ENCODE measurements around the gene GPM6B. TPM values are rescaled to one million over a fixed set of nuclear protein-coding genes. Genes with fewer than 3 reads are reported as not detected.

GPM6B gene, protein sequence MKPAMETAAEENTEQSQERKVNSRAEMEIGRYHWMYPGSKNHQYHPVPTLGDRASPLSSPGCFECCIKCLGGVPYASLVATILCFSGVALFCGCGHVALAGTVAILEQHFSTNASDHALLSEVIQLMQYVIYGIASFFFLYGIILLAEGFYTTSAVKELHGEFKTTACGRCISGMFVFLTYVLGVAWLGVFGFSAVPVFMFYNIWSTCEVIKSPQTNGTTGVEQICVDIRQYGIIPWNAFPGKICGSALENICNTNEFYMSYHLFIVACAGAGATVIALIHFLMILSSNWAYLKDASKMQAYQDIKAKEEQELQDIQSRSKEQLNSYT
- 5.4 to 7.0 TPM (median 6.2 TPM) in 3 replicates for total RNA-seq

- H3K27ac Mint-ChIP-seq = no peak within 1 kb of the TSS
- DNase-seq (ENCODE audit: low spot score in 2 of 2, unreplicated experiment in 2 of 2) = no peak
- H3K36me3 Mint-ChIP-seq = no peaks in the 10 kb centered on the region
- H3K9me3 Mint-ChIP-seq = peaks cover 41% of the 10 kb centered on the region
- H3K4me1 Mint-ChIP-seq = no peaks in the 10 kb centered on the region
- TF ChIP-seq, protein P1, sequence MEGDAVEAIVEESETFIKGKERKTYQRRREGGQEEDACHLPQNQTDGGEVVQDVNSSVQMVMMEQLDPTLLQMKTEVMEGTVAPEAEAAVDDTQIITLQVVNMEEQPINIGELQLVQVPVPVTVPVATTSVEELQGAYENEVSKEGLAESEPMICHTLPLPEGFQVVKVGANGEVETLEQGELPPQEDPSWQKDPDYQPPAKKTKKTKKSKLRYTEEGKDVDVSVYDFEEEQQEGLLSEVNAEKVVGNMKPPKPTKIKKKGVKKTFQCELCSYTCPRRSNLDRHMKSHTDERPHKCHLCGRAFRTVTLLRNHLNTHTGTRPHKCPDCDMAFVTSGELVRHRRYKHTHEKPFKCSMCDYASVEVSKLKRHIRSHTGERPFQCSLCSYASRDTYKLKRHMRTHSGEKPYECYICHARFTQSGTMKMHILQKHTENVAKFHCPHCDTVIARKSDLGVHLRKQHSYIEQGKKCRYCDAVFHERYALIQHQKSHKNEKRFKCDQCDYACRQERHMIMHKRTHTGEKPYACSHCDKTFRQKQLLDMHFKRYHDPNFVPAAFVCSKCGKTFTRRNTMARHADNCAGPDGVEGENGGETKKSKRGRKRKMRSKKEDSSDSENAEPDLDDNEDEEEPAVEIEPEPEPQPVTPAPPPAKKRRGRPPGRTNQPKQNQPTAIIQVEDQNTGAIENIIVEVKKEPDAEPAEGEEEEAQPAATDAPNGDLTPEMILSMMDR (IDR thresholded peaks at IDR 0.05; ENCODE audit: unreplicated experiment) = no peak
- H3K27me3 Mint-ChIP-seq (ENCODE audit: low read depth) = peaks cover 2% of the 10 kb centered on the region
- H3K4me3 Mint-ChIP-seq = no peak within 1 kb of the TSS
Measured at GRCh38 chrX:13816643-13817627, at the start of gene GPM6B. TSS of gene GPM6B (minus strand) at chrX:13817093. CDS start at chrX:13816904, 189 bp downstream.

- TF ChIP-seq, protein P1 (IDR thresholded peaks at IDR 0.05; ENCODE audit: unreplicated experiment) = no peak
- peaks cover 32% of the 10 kb centered on the region for H3K9me3 Mint-ChIP-seq
- no peak for DNase-seq (ENCODE audit: low spot score in 2 of 2, unreplicated experiment in 2 of 2)
- H3K4me1 Mint-ChIP-seq = no peaks in the 10 kb centered on the region
- no peaks in the 10 kb centered on the region for H3K27me3 Mint-ChIP-seq (ENCODE audit: low read depth)
- H3K4me3 Mint-ChIP-seq = no peak overlapping the region
- H3K27ac Mint-ChIP-seq = no peak overlapping the region
- no peaks in the 10 kb centered on the region for H3K36me3 Mint-ChIP-seq
Measured at GRCh38 chrX:13864264-13864663, 47.4 kb upstream of the GPM6B start.

GRCh38 chrX:13863324-13863723 lies 46.4 kb upstream of the GPM6B start:
- no peaks in the 10 kb centered on the region for H3K4me1 Mint-ChIP-seq
- DNase-seq (ENCODE audit: low spot score in 2 of 2, unreplicated experiment in 2 of 2) = no peak
- peaks cover 30% of the 10 kb centered on the region for H3K9me3 Mint-ChIP-seq
- H3K4me3 Mint-ChIP-seq = no peak overlapping the region
- no peak overlapping the region for H3K27ac Mint-ChIP-seq
- no peaks in the 10 kb centered on the region for H3K36me3 Mint-ChIP-seq
- TF ChIP-seq, protein P1 (IDR thresholded peaks at IDR 0.05; ENCODE audit: unreplicated experiment) = no peak
- H3K27me3 Mint-ChIP-seq (ENCODE audit: low read depth) = no peaks in the 10 kb centered on the region

DNA sequence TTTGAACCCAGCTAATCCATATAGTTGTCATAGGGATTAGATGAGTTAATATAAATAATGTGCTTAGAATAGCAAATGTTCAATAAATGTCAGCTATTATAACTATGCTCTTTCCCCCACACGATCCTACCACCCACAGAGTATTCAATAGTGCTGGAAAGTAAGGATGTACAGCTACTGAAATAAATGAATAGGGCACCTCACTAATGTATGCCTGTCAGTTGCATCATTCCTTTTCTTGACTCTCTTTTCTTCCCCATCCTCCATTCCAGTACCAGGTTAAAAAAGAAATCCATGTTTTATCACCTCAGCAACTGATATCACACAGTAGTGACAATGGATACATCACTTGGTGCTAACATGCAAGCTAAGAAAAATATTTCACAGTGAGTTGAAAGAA lies 42.8 kb upstream of the GPM6B start:
- Mint-ChIP-seq H3K36me3 (no peaks in the 10 kb centered on the region), H3K4me1 (peaks cover 5% of the 10 kb centered on the region), H3K27ac (no peak overlapping the region), H3K9me3 (peaks cover 25% of the 10 kb centered on the region), H3K27me3 (ENCODE audit: low read depth) (no peaks in the 10 kb centered on the region), H3K4me3 (no peak overlapping the region)
- TF ChIP-seq, protein P1 (IDR thresholded peaks at IDR 0.05; ENCODE audit: unreplicated experiment) = no peak
- DNase-seq (ENCODE audit: low spot score in 2 of 2, unreplicated experiment in 2 of 2) = no peak

GRCh38 chrX:13857804-13858203 lies 40.9 kb upstream of the GPM6B start:
- Mint-ChIP-seq H3K27me3 (ENCODE audit: low read depth) (no peaks in the 10 kb centered on the region), H3K4me3 (no peak overlapping the region), H3K4me1 (peaks cover 5% of the 10 kb centered on the region), H3K36me3 (no peaks in the 10 kb centered on the region), H3K9me3 (peaks cover 22% of the 10 kb centered on the region), H3K27ac (no peak overlapping the region)
- TF ChIP-seq, protein P1 (IDR thresholded peaks at IDR 0.05; ENCODE audit: unreplicated experiment) = no peak
- no peak for DNase-seq (ENCODE audit: low spot score in 2 of 2, unreplicated experiment in 2 of 2)

Measured in mesothelial cell of epicardium (in vitro differentiated cells).